HEK293 (cell line): ENCODE data around the gene NANOS2.

Experiments
- EGR2 ChIP-seq: fragments of 450-650 bp; formaldehyde crosslinking; IDR thresholded peaks from 2 replicates; pipeline ENCODE4 v1.5.1; 2016; ENCODE audit warnings: low read depth, missing biosample characterization, missing genetic modification characterization
- GLIS2 ChIP-seq: fragments of 450-650 bp; formaldehyde crosslinking; IDR thresholded peaks from 2 replicates; pipeline ENCODE4 v1.5.1; 2016; ENCODE audit warnings: missing biosample characterization, missing genetic modification characterization
- HOXD13 ChIP-seq: sonication (generic); formaldehyde crosslinking; IDR thresholded peaks from 2 replicates; pipeline ENCODE4 v1.8.0; 2022; ENCODE audit warnings: missing genetic modification reagents, borderline replicate concordance
- KLF10 ChIP-seq: fragments of 450-650 bp; IDR thresholded peaks from 2 replicates; pipeline ENCODE4 v1.5.1; 2018; ENCODE audit warnings: missing biosample characterization, mild to moderate bottlenecking, missing genetic modification characterization
- KLF16 ChIP-seq: fragments of 450-650 bp; formaldehyde crosslinking; IDR thresholded peaks from 2 replicates; pipeline ENCODE4 v1.5.1; 2017; ENCODE audit warnings: missing biosample characterization, missing genetic modification characterization
- OSR2 ChIP-seq: fragments of 450-650 bp; formaldehyde crosslinking; IDR thresholded peaks from 2 replicates; pipeline ENCODE4 v1.5.1; 2016; ENCODE audit warnings: missing biosample characterization, missing genetic modification characterization
- ZBTB20 ChIP-seq: fragments of 450-650 bp; formaldehyde crosslinking; IDR thresholded peaks from 2 replicates; pipeline ENCODE4 v1.5.1; 2016; ENCODE audit warnings: missing biosample characterization, missing genetic modification characterization
- ZFP37 ChIP-seq: fragments of 450-650 bp; formaldehyde crosslinking; IDR thresholded peaks from 2 replicates; pipeline ENCODE4 v1.5.1; 2016; ENCODE audit warnings: missing biosample characterization, missing genetic modification characterization
- ZNF266 ChIP-seq: fragments of 450-650 bp; formaldehyde crosslinking; IDR thresholded peaks from 2 replicates; pipeline ENCODE4 v1.5.1; 2016; ENCODE audit warnings: missing biosample characterization, missing genetic modification characterization, low read depth
- ZNF341 ChIP-seq: fragments of 450-650 bp; formaldehyde crosslinking; IDR thresholded peaks from 2 replicates; pipeline ENCODE4; 2016; ENCODE audit warnings: low read depth, missing biosample characterization, missing genetic modification characterization
- ZNF350 ChIP-seq: fragments of 450-650 bp; formaldehyde crosslinking; IDR thresholded peaks from 2 replicates; pipeline ENCODE4 v1.5.0; 2017; ENCODE audit warnings: missing biosample characterization, mild to moderate bottlenecking, missing genetic modification characterization
- ZNF37A ChIP-seq: fragments of 450-650 bp; IDR thresholded peaks from 2 replicates; pipeline ENCODE4 v1.5.1; 2018; ENCODE audit warnings: missing biosample characterization, missing genetic modification characterization
- ZNF404 ChIP-seq: fragments of 450-650 bp; formaldehyde crosslinking; IDR thresholded peaks from 2 replicates; pipeline ENCODE4 v1.5.1; 2017; ENCODE audit warnings: missing biosample characterization, missing genetic modification characterization
- ZNF707 ChIP-seq: fragments of 450-650 bp; formaldehyde crosslinking; IDR thresholded peaks from 2 replicates; pipeline ENCODE4 v1.5.1; 2016; ENCODE audit warnings: missing biosample characterization, missing genetic modification characterization
- ZNF785 ChIP-seq: fragments of 450-650 bp; formaldehyde crosslinking; IDR thresholded peaks from 2 replicates; pipeline ENCODE4 v1.5.1; 2016; ENCODE audit warnings: missing biosample characterization, missing genetic modification characterization
- ZNF792 ChIP-seq: fragments of 450-650 bp; formaldehyde crosslinking; IDR thresholded peaks from 2 replicates; pipeline ENCODE4 v1.5.1; 2016; ENCODE audit warnings: missing biosample characterization, missing genetic modification characterization
- ZNF843 ChIP-seq: fragments of 450-650 bp; formaldehyde crosslinking; IDR thresholded peaks from 2 replicates; pipeline ENCODE4 v1.5.1; 2016; ENCODE audit warnings: missing biosample characterization, missing genetic modification characterization
- ZSCAN30 ChIP-seq: fragments of 450-650 bp; IDR thresholded peaks from 2 replicates; pipeline ENCODE4 v1.5.1; 2018; ENCODE audit warnings: missing biosample characterization, mild to moderate bottlenecking, missing genetic modification characterization, moderate library complexity
- TF ChIP-seq, protein P1 (sequence below): fragments of 450-650 bp; formaldehyde crosslinking; IDR thresholded peaks from 2 replicates; pipeline ENCODE4 v1.5.1; 2016; ENCODE audit warnings: missing biosample characterization, missing genetic modification characterization
- TF ChIP-seq, protein P2 (sequence below): fragments of 450-650 bp; formaldehyde crosslinking; IDR thresholded peaks from 2 replicates; pipeline ENCODE4 v1.5.1; 2016; ENCODE audit warnings: missing biosample characterization, missing genetic modification characterization
- TF ChIP-seq, protein P3 (sequence below): fragments of 450-650 bp; formaldehyde crosslinking; conservative IDR thresholded peaks from 2 replicates; pipeline ENCODE4 v1.5.1; 2016; ENCODE audit warnings: low read depth, missing biosample characterization, missing genetic modification characterization
- TF ChIP-seq, protein P4 (sequence below): fragments of 450-650 bp; formaldehyde crosslinking; IDR thresholded peaks from 2 replicates; pipeline ENCODE4 v1.5.1; 2016; ENCODE audit warnings: missing biosample characterization, missing genetic modification characterization
- TF ChIP-seq, protein P5 (sequence below): fragments of 450-650 bp; formaldehyde crosslinking; IDR thresholded peaks from 2 replicates; pipeline ENCODE4 v1.5.1; 2017; ENCODE audit warnings: missing biosample characterization, missing genetic modification characterization
- TF ChIP-seq, protein P6 (sequence below): fragments of 450-650 bp; formaldehyde crosslinking; IDR thresholded peaks from 2 replicates; pipeline ENCODE4; 2016; ENCODE audit warnings: missing biosample characterization, missing genetic modification characterization

Gene NANOS2

DNA sequence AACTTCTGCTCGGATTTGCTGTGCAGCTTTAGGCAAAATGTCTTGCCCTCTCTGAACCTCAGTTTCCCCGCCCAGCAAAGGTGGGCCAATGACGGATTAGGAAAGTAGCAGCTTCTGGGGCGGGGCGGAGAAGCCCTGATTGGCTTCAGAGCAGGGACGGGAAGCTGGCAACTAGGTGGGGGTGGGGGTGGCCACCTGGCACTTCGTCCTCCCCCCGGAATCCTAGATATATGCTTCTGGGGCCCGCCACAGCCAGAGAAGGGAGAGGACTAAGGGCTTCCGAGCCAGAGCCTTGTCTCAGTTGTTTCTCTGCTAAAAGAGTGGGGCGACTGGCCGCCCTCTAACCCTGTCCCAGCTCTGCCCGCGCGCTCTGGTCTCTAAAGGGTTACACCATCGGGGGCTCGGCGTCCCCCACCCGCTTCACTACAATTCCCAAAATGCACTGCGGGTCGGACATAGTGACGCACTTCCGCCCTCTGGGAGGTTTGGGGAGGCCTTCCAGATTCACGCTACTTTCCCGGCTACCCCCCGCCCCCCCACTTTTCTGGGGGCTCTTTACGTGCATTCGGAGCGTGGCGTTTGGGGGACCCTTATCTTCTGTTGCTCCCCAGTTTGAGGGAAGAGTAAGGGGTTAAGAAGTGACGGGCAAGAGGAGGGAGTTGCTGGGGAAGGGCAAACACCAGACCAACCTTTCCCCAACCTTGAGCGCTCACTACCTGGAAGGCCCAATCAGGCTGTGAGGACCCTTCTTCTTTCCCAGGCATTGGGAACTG is 28.0 kb downstream of the NANOS2 start (continued):
- TF ChIP-seq, protein P1, sequence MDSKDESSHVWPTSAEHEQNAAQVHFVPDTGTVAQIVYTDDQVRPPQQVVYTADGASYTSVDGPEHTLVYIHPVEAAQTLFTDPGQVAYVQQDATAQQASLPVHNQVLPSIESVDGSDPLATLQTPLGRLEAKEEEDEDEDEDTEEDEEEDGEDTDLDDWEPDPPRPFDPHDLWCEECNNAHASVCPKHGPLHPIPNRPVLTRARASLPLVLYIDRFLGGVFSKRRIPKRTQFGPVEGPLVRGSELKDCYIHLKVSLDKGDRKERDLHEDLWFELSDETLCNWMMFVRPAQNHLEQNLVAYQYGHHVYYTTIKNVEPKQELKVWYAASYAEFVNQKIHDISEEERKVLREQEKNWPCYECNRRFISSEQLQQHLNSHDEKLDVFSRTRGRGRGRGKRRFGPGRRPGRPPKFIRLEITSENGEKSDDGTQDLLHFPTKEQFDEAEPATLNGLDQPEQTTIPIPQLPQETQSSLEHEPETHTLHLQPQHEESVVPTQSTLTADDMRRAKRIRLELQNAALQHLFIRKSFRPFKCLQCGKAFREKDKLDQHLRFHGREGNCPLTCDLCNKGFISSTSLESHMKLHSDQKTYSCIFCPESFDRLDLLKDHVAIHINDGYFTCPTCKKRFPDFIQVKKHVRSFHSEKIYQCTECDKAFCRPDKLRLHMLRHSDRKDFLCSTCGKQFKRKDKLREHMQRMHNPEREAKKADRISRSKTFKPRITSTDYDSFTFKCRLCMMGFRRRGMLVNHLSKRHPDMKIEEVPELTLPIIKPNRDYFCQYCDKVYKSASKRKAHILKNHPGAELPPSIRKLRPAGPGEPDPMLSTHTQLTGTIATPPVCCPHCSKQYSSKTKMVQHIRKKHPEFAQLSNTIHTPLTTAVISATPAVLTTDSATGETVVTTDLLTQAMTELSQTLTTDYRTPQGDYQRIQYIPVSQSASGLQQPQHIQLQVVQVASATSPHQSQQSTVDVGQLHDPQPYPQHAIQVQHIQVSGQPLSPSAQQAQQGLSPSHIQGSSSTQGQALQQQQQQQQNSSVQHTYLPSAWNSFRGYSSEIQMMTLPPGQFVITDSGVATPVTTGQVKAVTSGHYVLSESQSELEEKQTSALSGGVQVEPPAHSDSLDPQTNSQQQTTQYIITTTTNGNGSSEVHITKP (tag by site-specific recombination), result peak; percentile 98
- TF ChIP-seq ZFP37 (tag by site-specific recombination) (peak; percentile 32; the same call in 1 of the 2 replicates), HOXD13 (CRISPR knock-in tag) (no peak), ZNF266 (tag by site-specific recombination) (no peak), OSR2 (tag by site-specific recombination) (no peak), GLIS2 (tag by site-specific recombination) (peak; percentile 66), ZNF341 (tag by site-specific recombination) (peak; percentile 90), ZNF350 (tag by site-specific recombination) (no peak), ZNF707 (no peak), ZNF404 (tag by site-specific recombination) (no peak), KLF10 (tag by site-specific recombination) (peak; percentile 82), EGR2 (tag by site-specific recombination) (0 out of 2 replicates have a peak, but pooled peaks have one; percentile 4), KLF16 (peak; percentile 25; the same call in 1 of the 2 replicates), ZBTB20 (tag by site-specific recombination) (peak; percentile 31; the same call in 1 of the 2 replicates), ZNF792 (tag by site-specific recombination) (no peak), ZNF843 (tag by site-specific recombination) (peak; percentile 50; the same call in 1 of the 2 replicates), ZNF785 (tag by site-specific recombination) (no peak), ZNF37A (no peak), ZSCAN30 (tag by site-specific recombination) (0 out of 2 replicates have a peak, but pooled peaks have one; percentile 11)
- TF ChIP-seq, protein P2, sequence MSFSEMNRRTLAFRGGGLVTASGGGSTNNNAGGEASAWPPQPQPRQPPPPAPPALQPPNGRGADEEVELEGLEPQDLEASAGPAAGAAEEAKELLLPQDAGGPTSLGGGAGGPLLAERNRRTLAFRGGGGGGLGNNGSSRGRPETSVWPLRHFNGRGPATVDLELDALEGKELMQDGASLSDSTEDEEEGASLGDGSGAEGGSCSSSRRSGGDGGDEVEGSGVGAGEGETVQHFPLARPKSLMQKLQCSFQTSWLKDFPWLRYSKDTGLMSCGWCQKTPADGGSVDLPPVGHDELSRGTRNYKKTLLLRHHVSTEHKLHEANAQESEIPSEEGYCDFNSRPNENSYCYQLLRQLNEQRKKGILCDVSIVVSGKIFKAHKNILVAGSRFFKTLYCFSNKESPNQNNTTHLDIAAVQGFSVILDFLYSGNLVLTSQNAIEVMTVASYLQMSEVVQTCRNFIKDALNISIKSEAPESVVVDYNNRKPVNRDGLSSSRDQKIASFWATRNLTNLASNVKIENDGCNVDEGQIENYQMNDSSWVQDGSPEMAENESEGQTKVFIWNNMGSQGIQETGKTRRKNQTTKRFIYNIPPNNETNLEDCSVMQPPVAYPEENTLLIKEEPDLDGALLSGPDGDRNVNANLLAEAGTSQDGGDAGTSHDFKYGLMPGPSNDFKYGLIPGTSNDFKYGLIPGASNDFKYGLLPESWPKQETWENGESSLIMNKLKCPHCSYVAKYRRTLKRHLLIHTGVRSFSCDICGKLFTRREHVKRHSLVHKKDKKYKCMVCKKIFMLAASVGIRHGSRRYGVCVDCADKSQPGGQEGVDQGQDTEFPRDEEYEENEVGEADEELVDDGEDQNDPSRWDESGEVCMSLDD (tag by site-specific recombination), result peak; percentile 98
- TF ChIP-seq, protein P3, sequence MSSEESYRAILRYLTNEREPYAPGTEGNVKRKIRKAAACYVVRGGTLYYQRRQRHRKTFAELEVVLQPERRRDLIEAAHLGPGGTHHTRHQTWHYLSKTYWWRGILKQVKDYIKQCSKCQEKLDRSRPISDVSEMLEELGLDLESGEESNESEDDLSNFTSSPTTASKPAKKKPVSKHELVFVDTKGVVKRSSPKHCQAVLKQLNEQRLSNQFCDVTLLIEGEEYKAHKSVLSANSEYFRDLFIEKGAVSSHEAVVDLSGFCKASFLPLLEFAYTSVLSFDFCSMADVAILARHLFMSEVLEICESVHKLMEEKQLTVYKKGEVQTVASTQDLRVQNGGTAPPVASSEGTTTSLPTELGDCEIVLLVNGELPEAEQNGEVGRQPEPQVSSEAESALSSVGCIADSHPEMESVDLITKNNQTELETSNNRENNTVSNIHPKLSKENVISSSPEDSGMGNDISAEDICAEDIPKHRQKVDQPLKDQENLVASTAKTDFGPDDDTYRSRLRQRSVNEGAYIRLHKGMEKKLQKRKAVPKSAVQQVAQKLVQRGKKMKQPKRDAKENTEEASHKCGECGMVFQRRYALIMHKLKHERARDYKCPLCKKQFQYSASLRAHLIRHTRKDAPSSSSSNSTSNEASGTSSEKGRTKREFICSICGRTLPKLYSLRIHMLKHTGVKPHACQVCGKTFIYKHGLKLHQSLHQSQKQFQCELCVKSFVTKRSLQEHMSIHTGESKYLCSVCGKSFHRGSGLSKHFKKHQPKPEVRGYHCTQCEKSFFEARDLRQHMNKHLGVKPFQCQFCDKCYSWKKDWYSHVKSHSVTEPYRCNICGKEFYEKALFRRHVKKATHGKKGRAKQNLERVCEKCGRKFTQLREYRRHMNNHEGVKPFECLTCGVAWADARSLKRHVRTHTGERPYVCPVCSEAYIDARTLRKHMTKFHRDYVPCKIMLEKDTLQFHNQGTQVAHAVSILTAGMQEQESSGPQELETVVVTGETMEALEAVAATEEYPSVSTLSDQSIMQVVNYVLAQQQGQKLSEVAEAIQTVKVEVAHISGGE (tag by site-specific recombination), result peak; percentile 83
- TF ChIP-seq, protein P4, sequence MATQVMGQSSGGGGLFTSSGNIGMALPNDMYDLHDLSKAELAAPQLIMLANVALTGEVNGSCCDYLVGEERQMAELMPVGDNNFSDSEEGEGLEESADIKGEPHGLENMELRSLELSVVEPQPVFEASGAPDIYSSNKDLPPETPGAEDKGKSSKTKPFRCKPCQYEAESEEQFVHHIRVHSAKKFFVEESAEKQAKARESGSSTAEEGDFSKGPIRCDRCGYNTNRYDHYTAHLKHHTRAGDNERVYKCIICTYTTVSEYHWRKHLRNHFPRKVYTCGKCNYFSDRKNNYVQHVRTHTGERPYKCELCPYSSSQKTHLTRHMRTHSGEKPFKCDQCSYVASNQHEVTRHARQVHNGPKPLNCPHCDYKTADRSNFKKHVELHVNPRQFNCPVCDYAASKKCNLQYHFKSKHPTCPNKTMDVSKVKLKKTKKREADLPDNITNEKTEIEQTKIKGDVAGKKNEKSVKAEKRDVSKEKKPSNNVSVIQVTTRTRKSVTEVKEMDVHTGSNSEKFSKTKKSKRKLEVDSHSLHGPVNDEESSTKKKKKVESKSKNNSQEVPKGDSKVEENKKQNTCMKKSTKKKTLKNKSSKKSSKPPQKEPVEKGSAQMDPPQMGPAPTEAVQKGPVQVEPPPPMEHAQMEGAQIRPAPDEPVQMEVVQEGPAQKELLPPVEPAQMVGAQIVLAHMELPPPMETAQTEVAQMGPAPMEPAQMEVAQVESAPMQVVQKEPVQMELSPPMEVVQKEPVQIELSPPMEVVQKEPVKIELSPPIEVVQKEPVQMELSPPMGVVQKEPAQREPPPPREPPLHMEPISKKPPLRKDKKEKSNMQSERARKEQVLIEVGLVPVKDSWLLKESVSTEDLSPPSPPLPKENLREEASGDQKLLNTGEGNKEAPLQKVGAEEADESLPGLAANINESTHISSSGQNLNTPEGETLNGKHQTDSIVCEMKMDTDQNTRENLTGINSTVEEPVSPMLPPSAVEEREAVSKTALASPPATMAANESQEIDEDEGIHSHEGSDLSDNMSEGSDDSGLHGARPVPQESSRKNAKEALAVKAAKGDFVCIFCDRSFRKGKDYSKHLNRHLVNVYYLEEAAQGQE (tag by site-specific recombination), result no peak
- TF ChIP-seq, protein P5, sequence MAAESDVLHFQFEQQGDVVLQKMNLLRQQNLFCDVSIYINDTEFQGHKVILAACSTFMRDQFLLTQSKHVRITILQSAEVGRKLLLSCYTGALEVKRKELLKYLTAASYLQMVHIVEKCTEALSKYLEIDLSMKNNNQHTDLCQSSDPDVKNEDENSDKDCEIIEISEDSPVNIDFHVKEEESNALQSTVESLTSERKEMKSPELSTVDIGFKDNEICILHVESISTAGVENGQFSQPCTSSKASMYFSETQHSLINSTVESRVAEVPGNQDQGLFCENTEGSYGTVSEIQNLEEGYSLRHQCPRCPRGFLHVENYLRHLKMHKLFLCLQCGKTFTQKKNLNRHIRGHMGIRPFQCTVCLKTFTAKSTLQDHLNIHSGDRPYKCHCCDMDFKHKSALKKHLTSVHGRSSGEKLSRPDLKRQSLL (tag by site-specific recombination), result no peak
- TF ChIP-seq, protein P6, sequence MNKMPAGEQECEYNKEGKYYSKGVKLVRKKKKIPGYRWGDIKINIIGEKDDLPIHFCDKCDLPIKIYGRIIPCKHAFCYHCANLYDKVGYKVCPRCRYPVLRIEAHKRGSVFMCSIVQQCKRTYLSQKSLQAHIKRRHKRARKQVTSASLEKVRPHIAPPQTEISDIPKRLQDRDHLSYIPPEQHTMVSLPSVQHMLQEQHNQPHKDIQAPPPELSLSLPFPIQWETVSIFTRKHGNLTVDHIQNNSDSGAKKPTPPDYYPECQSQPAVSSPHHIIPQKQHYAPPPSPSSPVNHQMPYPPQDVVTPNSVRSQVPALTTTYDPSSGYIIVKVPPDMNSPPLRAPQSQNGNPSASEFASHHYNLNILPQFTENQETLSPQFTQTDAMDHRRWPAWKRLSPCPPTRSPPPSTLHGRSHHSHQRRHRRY, result no peak
